Glutamatergic neuron (in vitro differentiated cells): ENCODE results near the gene CHMP6. TPM values are rescaled to one million over a fixed set of nuclear protein-coding genes. Genes with fewer than 3 reads are reported as not detected.
A peak's percentile ranks its signal among the peaks of the same experiment; 100 is the strongest.

Source experiments
- DNase-seq: peaks from one replicate; pipeline ENCODE4 v3.0.0; 2022
- H3K27ac Mint-ChIP-seq: one replicate; pipeline ENCODE4 v1.8.0; 2020; ENCODE audit warnings: mild to moderate bottlenecking, mixed read lengths, inconsistent platforms; ENCODE audit not compliant: unreplicated experiment
- H3K27me3 Mint-ChIP-seq: one replicate; pipeline ENCODE4 v1.8.0; 2020; ENCODE audit warnings: mild to moderate bottlenecking, moderate library complexity, mixed read lengths, inconsistent platforms; ENCODE audit not compliant: unreplicated experiment
- H3K36me3 Mint-ChIP-seq: one replicate; pipeline ENCODE4 v1.8.0; 2020; ENCODE audit warnings: mild to moderate bottlenecking, mixed read lengths, inconsistent platforms; ENCODE audit not compliant: unreplicated experiment
- H3K4me1 Mint-ChIP-seq: one replicate; pipeline ENCODE4 v1.8.0; 2020; ENCODE audit warnings: mild to moderate bottlenecking, low read depth, mixed read lengths, inconsistent platforms; ENCODE audit not compliant: unreplicated experiment
- H3K4me3 Mint-ChIP-seq: one replicate; pipeline ENCODE4 v1.8.0; 2020; ENCODE audit warnings: mild to moderate bottlenecking, mixed read lengths, inconsistent platforms; ENCODE audit not compliant: unreplicated experiment
- H3K9me3 Mint-ChIP-seq: one replicate; pipeline ENCODE4 v1.8.0; 2020; ENCODE audit warnings: mild to moderate bottlenecking, moderate library complexity, mixed read lengths, inconsistent platforms; ENCODE audit not compliant: unreplicated experiment
- CTCF ChIP-seq: fragments of 200-600 bp; sonication (generic); IDR thresholded peaks from one replicate; pipeline ENCODE4 v1.5.0; 2021; ENCODE audit not compliant: partially characterized antibody, unreplicated experiment
- total RNA-seq: library from RNA; stranded (reverse); fragmentation: NEBNext Ultra II Directional; extraction: Animal tissue kit (Norgen Biotek cat#: 25700); gene quantifications from one replicate; pipeline ENCODE4 v1.2.1, GENCODE V29; 2021; ENCODE audit not compliant: unreplicated experiment

Gene CHMP6
- total RNA-seq, 1 donor from 2014 or later: 24.3 TPM

GRCh38 chr17:80979547-80980378 lies 11.9 kb upstream of the CHMP6 start:
- H3K27me3 Mint-ChIP-seq: peaks cover 7% of the 10 kb centered on the region
- H3K9me3 Mint-ChIP-seq: peaks cover 5% of the 10 kb centered on the region
- peak overlapping the region; percentile 81 for H3K4me3 Mint-ChIP-seq
- DNase-seq: no peak
- no peak for TF ChIP-seq CTCF
- H3K27ac Mint-ChIP-seq: no peak overlapping the region
- H3K4me1 Mint-ChIP-seq: peaks cover 6% of the 10 kb centered on the region
- H3K36me3 Mint-ChIP-seq: no peaks in the 10 kb centered on the region

- peak overlapping the region; percentile 81 for H3K4me3 Mint-ChIP-seq
- no peaks in the 10 kb centered on the region for H3K36me3 Mint-ChIP-seq
- H3K4me1 Mint-ChIP-seq: peaks cover 6% of the 10 kb centered on the region
- peaks cover 8% of the 10 kb centered on the region for H3K9me3 Mint-ChIP-seq
- no peak for DNase-seq
- H3K27ac Mint-ChIP-seq: no peak overlapping the region
- H3K27me3 Mint-ChIP-seq: peaks cover 6% of the 10 kb centered on the region
- no peak for TF ChIP-seq CTCF
These were observed 11.1 kb upstream of the CHMP6 start for GRCh38 chr17:80980397-80981061.

GRCh38 chr17:80981062-80981902 lies 10.4 kb upstream of the CHMP6 start:
- peak; percentile 75 for DNase-seq
- H3K4me1 Mint-ChIP-seq: peaks cover 6% of the 10 kb centered on the region

GRCh38 chr17:80981929-80982425 lies 9.7 kb upstream of the CHMP6 start:
- H3K27ac Mint-ChIP-seq: no peak overlapping the region
- H3K36me3 Mint-ChIP-seq: no peaks in the 10 kb centered on the region
- H3K9me3 Mint-ChIP-seq: peaks cover 8% of the 10 kb centered on the region
- no peak for DNase-seq
- no peak for TF ChIP-seq CTCF
- peaks cover 6% of the 10 kb centered on the region for H3K27me3 Mint-ChIP-seq
- H3K4me3 Mint-ChIP-seq: peak overlapping the region; percentile 42
- peaks cover 6% of the 10 kb centered on the region for H3K4me1 Mint-ChIP-seq

More at GRCh38 chr17:80981062-80981902, 10.4 kb upstream of the CHMP6 start:
- Mint-ChIP-seq H3K4me3 (peak overlapping the region; percentile 81), H3K27me3 (peaks cover 6% of the 10 kb centered on the region), H3K36me3 (no peaks in the 10 kb centered on the region), H3K27ac (no peak overlapping the region), H3K9me3 (peaks cover 8% of the 10 kb centered on the region)
- peak; percentile 93 for TF ChIP-seq CTCF
